HFFc6 (cell line): ENCODE data around the gene ANXA8L1. TPM values are rescaled to one million over a fixed set of nuclear protein-coding genes. Genes with fewer than 3 reads are reported as not detected.
"Not testable (repeated sequence)": the region's sequence is repeated elsewhere in the genome, so short reads cannot be mapped to it uniquely, and the experiment has no call there.

Experiments
- DNase-seq: peaks from one replicate; pipeline ENCODE4 v3.0.0-alpha.2; 2018
- H3K27ac Mint-ChIP-seq: 2 replicates; pipeline ENCODE4 v1.8.0; 2020; ENCODE audit warnings: mild to moderate bottlenecking, mixed read lengths
- H3K27me3 Mint-ChIP-seq: 2 replicates; pipeline ENCODE4 v1.8.0; 2021; ENCODE audit warnings: mild to moderate bottlenecking, moderate library complexity, mixed read lengths; ENCODE audit not compliant: insufficient read depth
- H3K36me3 Mint-ChIP-seq: 2 replicates; pipeline ENCODE4 v1.8.0; 2021; ENCODE audit warnings: low read depth, mixed read lengths
- H3K4me1 Mint-ChIP-seq: 2 replicates; pipeline ENCODE4 v1.8.0; 2020; ENCODE audit warnings: low read depth, mixed read lengths
- H3K4me3 Mint-ChIP-seq: 2 replicates; pipeline ENCODE4 v1.8.0; 2020; ENCODE audit warnings: mild to moderate bottlenecking, moderate library complexity, mixed read lengths
- H3K9me3 Mint-ChIP-seq: 2 replicates; pipeline ENCODE4 v1.8.0; 2020; ENCODE audit warnings: mild to moderate bottlenecking, mixed read lengths
- long read RNA-seq: library from polyadenylated mRNA; unstranded; transcript quantifications from one replicate; pipeline ENCODE4 v2.0.0, GENCODE V29; 2019
- total RNA-seq, 6 experiments: library from RNA; stranded (reverse); fragmentation: NEBNext Ultra II Directional; extraction: Animal tissue kit (Norgen Biotek cat#: 25700); gene quantifications; 2 replicates in 1 of 6; 3 replicates in 5 of 6; pipeline ENCODE4 v1.2.3, GENCODE V29; 2021
- TF ChIP-seq, protein P1 (sequence below): fragments of 200-600 bp; sonication (generic); IDR thresholded peaks from 2 replicates; pipeline ENCODE4 v1.5.0; 2021; ENCODE audit warnings: antibody characterized with exemption, mild to moderate bottlenecking

ANXA8L1 gene, protein sequence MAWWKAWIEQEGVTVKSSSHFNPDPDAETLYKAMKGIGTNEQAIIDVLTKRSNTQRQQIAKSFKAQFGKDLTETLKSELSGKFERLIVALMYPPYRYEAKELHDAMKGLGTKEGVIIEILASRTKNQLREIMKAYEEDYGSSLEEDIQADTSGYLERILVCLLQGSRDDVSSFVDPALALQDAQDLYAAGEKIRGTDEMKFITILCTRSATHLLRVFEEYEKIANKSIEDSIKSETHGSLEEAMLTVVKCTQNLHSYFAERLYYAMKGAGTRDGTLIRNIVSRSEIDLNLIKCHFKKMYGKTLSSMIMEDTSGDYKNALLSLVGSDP
- total RNA-seq, result under 1 TPM in 5 of 6 experiments, not detected in 1; 0.17 to 0.91 (median 0.28) TPM
- long read RNA-seq, result 0 reads

DNA sequence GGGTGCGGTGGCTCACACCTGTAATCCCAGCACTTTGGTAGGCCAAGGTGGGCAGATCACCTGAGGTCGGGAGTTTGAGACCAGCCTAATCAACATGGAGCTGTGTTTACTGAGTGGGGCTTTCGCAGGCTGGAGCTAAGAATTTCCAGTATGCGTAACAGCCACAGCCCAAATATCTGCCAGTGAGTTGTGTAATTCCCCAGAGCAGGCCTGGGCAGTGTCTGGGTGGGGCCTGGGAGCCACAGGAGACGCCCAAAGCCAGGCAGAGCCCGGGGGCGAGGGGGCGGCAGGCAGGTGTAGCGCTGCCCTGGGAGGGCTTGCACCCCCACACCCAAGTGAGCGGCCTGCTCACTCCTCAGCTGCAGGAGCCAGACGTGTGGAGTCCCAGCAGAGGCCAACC, at the start of gene ANXA8L1:
Gene ANXA8L1 (plus strand): TSS at position 371 of the 400 bp plus-strand sequence. CDS start 76 bp downstream, outside the sequence.
- not testable (repeated sequence) for H3K27ac Mint-ChIP-seq, H3K36me3 Mint-ChIP-seq, H3K27me3 Mint-ChIP-seq, H3K4me3 Mint-ChIP-seq, H3K4me1 Mint-ChIP-seq, H3K9me3 Mint-ChIP-seq, DNase-seq

DNA sequence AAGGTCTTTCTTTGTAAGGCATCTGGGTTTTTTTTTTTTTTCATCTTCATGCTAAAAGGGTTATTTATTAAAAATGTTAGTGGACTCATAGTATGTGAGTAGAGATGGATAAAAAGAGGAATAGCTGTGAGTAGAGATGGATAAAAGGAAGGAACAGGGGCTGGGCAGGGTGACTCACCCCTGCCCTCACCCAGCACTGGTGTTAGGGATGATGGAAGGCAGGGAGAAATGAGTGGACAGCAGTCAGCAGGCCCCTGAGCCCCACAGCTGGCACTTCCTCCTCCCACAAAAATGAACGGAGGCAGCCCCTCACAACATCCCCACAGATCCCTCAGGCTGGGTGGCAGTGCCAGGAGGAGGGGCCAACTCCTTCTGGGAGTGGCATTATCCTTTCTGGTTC, 49.5 kb upstream of the ANXA8L1 start:
- TF ChIP-seq, protein P1, sequence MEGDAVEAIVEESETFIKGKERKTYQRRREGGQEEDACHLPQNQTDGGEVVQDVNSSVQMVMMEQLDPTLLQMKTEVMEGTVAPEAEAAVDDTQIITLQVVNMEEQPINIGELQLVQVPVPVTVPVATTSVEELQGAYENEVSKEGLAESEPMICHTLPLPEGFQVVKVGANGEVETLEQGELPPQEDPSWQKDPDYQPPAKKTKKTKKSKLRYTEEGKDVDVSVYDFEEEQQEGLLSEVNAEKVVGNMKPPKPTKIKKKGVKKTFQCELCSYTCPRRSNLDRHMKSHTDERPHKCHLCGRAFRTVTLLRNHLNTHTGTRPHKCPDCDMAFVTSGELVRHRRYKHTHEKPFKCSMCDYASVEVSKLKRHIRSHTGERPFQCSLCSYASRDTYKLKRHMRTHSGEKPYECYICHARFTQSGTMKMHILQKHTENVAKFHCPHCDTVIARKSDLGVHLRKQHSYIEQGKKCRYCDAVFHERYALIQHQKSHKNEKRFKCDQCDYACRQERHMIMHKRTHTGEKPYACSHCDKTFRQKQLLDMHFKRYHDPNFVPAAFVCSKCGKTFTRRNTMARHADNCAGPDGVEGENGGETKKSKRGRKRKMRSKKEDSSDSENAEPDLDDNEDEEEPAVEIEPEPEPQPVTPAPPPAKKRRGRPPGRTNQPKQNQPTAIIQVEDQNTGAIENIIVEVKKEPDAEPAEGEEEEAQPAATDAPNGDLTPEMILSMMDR, result no peak
- no peak overlapping the region for H3K27ac Mint-ChIP-seq
- no peak overlapping the region for H3K4me3 Mint-ChIP-seq
- no peak for DNase-seq
- H3K9me3 Mint-ChIP-seq, result no peaks in the 10 kb centered on the region
- peaks cover 13% of the 10 kb centered on the region for H3K4me1 Mint-ChIP-seq
- H3K27me3 Mint-ChIP-seq, result peaks cover 26% of the 10 kb centered on the region
- no peaks in the 10 kb centered on the region for H3K36me3 Mint-ChIP-seq

DNA sequence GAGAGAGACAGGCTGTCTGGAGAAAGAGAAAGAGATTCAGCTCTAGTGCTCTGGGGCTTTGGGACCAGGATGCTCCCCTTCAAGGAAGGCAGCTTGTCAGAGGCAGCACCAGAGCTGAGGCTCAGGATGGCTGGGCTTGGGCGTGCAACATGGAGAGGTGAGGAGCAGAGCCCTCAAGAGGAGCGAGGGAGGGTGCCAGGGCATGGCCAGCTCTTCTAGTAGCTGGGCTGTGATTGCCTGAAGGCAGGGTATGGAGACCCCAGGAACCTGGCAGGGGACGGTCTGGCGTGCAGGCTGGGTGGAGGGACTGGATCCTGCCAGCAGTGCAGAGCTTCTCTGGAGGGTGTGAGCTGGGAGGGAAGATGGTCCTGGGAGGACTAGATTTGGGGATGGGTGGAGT, 48.6 kb upstream of the ANXA8L1 start:
- TF ChIP-seq, protein P1, result no peak
- no peak overlapping the region for H3K4me3 Mint-ChIP-seq
- H3K27me3 Mint-ChIP-seq, result peaks cover 31% of the 10 kb centered on the region
- H3K27ac Mint-ChIP-seq, result no peak overlapping the region
- no peaks in the 10 kb centered on the region for H3K36me3 Mint-ChIP-seq
- H3K9me3 Mint-ChIP-seq, result no peaks in the 10 kb centered on the region
- H3K4me1 Mint-ChIP-seq, result peaks cover 13% of the 10 kb centered on the region
- DNase-seq, result no peak

DNA sequence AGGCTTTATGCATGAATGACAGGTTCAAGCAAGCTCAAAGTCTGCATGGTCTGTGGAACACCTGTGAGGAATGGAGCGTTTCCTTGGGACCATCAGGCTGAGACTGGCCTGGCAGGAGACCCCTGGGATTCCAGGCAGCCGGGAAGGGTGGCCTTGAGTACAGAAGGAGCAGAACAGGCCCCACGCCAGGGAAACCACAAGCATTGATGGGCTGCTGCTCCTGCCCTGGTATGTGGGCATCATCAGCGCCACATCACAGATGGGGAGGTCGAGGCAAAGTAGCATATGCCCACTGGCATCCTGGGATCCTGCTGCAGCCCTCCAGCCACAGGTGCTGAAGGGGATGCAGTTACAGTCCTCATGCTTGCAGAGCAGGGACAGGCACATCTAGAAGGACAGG, 47.9 kb upstream of the ANXA8L1 start:
- Mint-ChIP-seq H3K27ac (no peak overlapping the region), H3K36me3 (no peaks in the 10 kb centered on the region), H3K4me1 (peaks cover 13% of the 10 kb centered on the region), H3K9me3 (no peaks in the 10 kb centered on the region), H3K27me3 (peaks cover 31% of the 10 kb centered on the region), H3K4me3 (no peak overlapping the region)
- no peak for DNase-seq
- TF ChIP-seq, protein P1, result no peak

DNA sequence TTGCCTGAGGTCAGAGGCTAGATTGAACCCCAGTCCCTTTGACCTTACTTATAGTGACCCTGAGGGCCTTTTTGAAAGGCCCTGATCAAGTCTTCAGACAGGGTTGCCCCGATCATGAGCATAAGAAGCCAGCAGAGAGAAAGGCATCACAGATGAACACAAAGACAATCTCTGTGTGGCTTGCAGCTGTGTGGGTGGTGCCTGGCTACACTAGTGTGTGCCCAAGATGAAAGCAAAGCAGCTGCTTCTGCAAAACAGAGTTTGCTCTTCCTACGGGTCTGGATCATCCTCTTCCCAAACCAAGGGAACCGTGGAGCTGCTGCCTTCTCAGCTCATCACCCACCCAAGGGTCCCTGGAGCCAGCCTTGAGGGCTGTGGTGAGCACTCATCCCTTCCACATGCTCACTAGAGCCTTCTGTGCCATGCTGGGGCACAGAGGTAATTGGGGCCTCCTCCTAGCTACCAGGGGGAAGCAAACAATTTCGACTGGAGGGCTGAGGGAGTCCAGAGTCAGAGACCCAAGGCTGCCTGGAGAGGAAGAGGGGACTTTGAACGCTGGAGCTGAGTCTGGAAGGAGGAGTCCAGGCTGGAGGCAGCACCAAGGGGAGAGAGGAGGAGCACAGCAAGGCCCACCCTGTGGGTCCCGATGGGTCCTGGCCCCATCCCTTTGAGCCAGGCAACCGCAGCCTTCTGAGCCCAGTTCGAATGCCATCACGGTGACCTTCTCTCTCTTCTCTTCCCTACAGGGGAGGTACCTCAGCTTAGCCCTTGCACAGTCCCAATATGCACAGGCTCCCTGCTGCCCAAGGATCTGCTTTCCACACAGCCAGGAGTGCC, 46.5 kb upstream of the ANXA8L1 start:
- H3K36me3 Mint-ChIP-seq, result no peaks in the 10 kb centered on the region
- TF ChIP-seq, protein P1, result no peak
- no peaks in the 10 kb centered on the region for H3K9me3 Mint-ChIP-seq
- no peak overlapping the region for H3K27ac Mint-ChIP-seq
- no peak overlapping the region for H3K4me3 Mint-ChIP-seq
- peaks cover 13% of the 10 kb centered on the region for H3K4me1 Mint-ChIP-seq
- peaks cover 31% of the 10 kb centered on the region for H3K27me3 Mint-ChIP-seq
- no peak for DNase-seq

DNA sequence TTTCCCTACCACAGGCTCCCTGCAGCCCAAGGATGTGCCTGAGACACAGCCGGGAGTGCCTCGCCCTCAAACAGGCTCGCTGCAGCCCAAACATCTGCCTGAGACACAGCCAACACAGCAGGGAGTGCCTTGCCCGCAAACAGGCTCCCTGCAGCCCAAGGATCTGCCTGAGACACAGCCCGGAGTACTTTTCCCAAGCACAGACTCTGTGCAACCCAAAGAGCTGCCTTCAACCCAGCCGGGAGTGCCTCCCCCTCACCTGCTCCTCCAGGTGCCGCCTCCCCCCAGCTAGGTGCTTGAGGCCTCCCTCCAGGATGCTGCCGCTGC, 45.9 kb upstream of the ANXA8L1 start:
- DNase-seq, result no peak
- H3K36me3 Mint-ChIP-seq, result no peaks in the 10 kb centered on the region
- no peak overlapping the region for H3K4me3 Mint-ChIP-seq
- no peak overlapping the region for H3K27ac Mint-ChIP-seq
- peaks cover 13% of the 10 kb centered on the region for H3K4me1 Mint-ChIP-seq
- TF ChIP-seq, protein P1, result no peak
- H3K27me3 Mint-ChIP-seq, result peaks cover 31% of the 10 kb centered on the region
- H3K9me3 Mint-ChIP-seq, result no peaks in the 10 kb centered on the region
